Measurements from ENCODE around the gene FGF7.
A peak's percentile ranks its signal among the peaks of the same experiment; 100 is the strongest.
"Not testable (repeated sequence)": the region's sequence is repeated elsewhere in the genome, so short reads cannot be mapped to it uniquely, and the experiment has no call there.

FGF7 gene

GRCh38 chr15:49423021-49423420, at the start of gene FGF7:
Gene FGF7, plus strand, starts transcription at chr15:49423242. Its CDS starts 1,056 bp downstream, at chr15:49424298.
- DNase-seq (ENCODE audit: low read depth, low spot score), result no peak

- DNase-seq (ENCODE audit: low read depth, low spot score), result no peak
Observed at GRCh38 chr15:49379996-49380395, 43.0 kb upstream of the FGF7 start.

GRCh38 chr15:49380912-49381311, 42.1 kb upstream of the FGF7 start:
- no peak for DNase-seq (ENCODE audit: low read depth, low spot score)

- DNase-seq (ENCODE audit: low read depth, low spot score), result no peak
Observed at GRCh38 chr15:49382394-49382793, 40.6 kb upstream of the FGF7 start.

GRCh38 chr15:49383266-49383665, 39.8 kb upstream of the FGF7 start:
- DNase-seq (ENCODE audit: low read depth, low spot score), result no peak

- DNase-seq (ENCODE audit: low read depth, low spot score), result no peak
Observed at GRCh38 chr15:49387471-49387870, 35.6 kb upstream of the FGF7 start.

- not testable (repeated sequence) for DNase-seq (ENCODE audit: low read depth, low spot score)
Observed at GRCh38 chr15:49402515-49403296, 20.3 kb upstream of the FGF7 start.

GRCh38 chr15:49406352-49407118, 16.5 kb upstream of the FGF7 start:
- DNase-seq (ENCODE audit: low read depth, low spot score), result no peak

- no peak for DNase-seq (ENCODE audit: low read depth, low spot score)
Observed at GRCh38 chr15:49410641-49411040, 12.4 kb upstream of the FGF7 start.

GRCh38 chr15:49412797-49413196, 10.2 kb upstream of the FGF7 start:
- no peak for DNase-seq (ENCODE audit: low read depth, low spot score)

- DNase-seq (ENCODE audit: low read depth, low spot score), result no peak
Observed at GRCh38 chr15:49415149-49415548, 7.9 kb upstream of the FGF7 start.

- DNase-seq (ENCODE audit: low read depth, low spot score), result no peak
Observed at GRCh38 chr15:49415638-49416037, 7.4 kb upstream of the FGF7 start.

GRCh38 chr15:49418811-49419210, 4.2 kb upstream of the FGF7 start:
- no peak for DNase-seq (ENCODE audit: low read depth, low spot score)

GRCh38 chr15:49421991-49422390, 1.1 kb upstream of the FGF7 start:
- peak; percentile 15 for DNase-seq (ENCODE audit: low read depth, low spot score)

GRCh38 chr15:49423901-49424550, 984 bp downstream of the FGF7 start:
- DNase-seq (ENCODE audit: low read depth, low spot score), result no peak

GRCh38 chr15:49424954-49425353, 1.9 kb downstream of the FGF7 start:
- no peak for DNase-seq (ENCODE audit: low read depth, low spot score)

GRCh38 chr15:49427372-49427771, 4.3 kb downstream of the FGF7 start:
- no peak for DNase-seq (ENCODE audit: low read depth, low spot score)

GRCh38 chr15:49428409-49429095, 5.5 kb downstream of the FGF7 start:
- DNase-seq (ENCODE audit: low read depth, low spot score), result no peak

GRCh38 chr15:49430046-49430445, 7.0 kb downstream of the FGF7 start:
- no peak for DNase-seq (ENCODE audit: low read depth, low spot score)

- DNase-seq (ENCODE audit: low read depth, low spot score), result no peak
Observed at GRCh38 chr15:49435174-49435573, 12.1 kb downstream of the FGF7 start.

- no peak for DNase-seq (ENCODE audit: low read depth, low spot score)
Observed at GRCh38 chr15:49436751-49437150, 13.7 kb downstream of the FGF7 start.
